LoVo (cell line): ENCODE results near the gene P2RY13.

Source experiments
- DNase-seq: peaks from one replicate; pipeline ENCODE4 v3.0.0-alpha.2; 2016; ENCODE audit warnings: low spot score

The P2RY13 gene

DNA sequence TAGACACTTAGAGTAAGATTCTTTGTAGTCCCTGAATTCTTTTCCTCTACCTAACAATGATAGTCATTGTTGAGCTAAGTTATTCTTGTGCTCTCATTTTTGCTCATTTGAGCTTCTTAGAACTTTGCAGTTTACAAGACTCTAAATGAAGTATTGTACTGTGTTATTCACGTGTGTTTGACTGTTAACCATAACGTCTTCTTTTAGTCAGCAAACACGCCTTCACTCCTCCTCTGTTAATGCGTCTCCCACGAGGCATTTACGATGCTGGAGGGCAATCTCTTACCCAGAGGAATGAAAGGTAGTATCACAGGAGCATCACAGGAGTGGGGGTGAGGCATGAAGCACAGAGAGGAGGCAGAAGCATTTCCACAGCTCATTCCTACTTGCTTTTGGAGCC is 36.2 kb downstream of the P2RY13 start:
- DNase-seq, result no peak

DNA sequence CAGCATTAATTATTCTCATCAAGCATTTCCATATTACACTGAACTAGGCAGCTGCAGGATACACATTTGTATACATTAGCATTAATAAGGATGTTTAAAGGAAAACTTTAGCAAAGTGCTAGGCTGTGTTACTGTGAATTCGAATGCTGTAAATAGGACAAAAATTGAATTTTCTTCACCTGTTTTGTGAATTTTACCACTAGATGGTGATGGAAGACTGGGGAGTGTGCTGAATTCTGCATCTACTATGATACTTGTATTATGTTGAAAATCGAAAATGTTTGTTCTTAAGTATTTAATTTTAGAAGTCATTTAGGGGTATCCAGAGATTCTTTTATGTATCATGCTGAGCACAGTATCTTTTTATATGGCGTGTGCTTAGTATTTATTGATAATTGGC is 38.7 kb downstream of the P2RY13 start:
- DNase-seq, result peak; percentile 16

DNA sequence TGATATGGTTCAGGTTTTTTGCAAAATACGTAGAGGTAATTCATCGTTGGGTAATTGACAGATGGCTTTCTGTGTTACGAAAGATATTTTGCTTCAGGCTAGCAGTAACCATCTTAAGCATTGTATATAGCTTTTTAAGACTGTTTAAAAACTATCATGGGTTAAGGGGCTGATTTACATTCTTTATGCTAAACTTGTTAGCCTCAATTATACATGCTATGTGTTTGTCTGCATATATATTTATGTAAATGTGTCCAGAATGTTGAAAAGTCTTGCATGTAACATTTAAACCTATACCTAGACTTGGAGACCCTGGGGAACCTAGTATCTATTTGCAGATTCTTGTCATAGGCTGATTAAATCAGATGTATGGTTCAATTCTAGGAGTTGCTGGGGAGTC is 39.9 kb downstream of the P2RY13 start:
- no peak for DNase-seq

DNA sequence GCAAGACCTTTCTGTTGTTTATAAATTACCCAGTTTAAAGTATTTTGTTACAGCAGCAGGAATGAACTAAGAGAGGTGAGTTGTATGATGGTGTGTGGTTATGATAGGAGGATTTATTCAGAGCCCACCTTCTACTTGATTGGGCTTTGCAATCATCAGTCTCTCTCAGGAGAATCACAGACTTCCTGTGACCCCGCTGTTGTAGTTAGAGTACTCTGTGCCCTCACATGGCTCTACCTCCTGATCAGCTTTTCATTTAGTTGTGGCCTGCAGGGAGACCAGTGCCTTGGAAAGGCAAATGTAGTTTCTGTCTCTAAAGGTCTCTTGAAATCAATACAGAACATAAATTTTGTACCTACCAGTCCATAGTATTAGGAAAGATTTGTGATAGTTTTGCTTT is 43.4 kb downstream of the P2RY13 start:
- no peak for DNase-seq

DNA sequence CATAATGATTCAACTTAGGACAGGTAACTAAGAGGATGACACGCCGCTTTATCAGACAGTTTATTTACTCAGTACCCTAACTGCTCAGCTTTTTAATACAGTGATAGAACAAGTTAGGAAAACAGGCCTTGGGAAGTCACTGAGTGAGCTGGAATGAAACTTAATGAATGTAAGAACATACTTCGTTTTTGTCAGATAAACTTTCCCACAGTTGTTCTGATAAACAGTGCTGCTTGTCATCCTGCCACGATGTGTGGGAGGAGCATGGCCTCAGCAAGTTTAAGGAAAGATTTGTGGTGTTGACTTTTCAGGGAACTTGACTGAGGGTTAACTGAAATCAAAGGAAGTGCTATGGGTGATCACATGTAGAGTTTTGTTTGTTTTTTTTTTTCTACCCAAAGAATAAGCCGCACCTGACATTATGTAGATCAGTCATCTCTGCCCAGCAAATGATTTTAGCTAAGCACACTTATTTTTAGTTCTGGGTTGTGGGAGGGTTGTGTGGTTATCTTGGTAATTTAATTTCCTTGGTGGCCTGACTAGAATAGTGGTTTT is 45.4 kb downstream of the P2RY13 start:
- DNase-seq, result no peak

DNA sequence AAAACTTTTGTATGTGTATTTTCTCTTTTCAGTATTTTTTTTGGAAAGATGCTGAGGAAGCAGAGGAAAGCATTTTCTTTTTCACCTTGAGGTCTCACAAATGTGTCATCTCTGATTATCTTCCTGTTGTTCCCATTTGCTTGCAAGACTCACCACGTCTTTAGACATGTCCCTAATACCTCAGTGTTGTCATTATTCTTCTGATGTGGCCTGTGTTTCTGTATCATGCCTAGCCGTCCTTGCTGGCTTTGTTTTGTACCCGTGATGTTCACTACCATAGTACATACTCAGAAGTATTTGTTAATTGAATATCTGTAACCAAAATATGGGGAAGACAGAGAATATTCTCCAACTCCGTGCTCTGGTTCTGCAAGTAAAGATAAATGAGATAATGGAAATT is 46.0 kb downstream of the P2RY13 start:
- no peak for DNase-seq

DNA sequence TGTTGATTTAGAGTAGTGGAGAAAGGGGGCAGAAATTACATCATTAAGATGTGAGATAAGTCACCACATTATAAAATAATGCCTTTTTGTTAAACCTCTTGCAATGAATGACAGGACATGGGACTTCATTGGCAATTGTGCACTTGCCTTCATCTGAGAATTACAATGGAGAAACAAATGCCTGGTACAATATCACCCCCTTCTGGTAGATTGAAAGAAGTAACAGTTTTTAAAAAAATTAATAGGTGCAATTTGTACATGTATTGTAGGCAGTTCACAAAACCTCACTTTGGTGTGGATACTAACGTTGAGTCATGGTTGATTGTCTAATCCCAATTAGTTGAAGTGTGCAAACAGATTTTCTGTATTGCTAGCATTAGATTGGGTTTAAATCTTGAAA is 46.4 kb downstream of the P2RY13 start:
- DNase-seq, result peak; percentile 59

DNA sequence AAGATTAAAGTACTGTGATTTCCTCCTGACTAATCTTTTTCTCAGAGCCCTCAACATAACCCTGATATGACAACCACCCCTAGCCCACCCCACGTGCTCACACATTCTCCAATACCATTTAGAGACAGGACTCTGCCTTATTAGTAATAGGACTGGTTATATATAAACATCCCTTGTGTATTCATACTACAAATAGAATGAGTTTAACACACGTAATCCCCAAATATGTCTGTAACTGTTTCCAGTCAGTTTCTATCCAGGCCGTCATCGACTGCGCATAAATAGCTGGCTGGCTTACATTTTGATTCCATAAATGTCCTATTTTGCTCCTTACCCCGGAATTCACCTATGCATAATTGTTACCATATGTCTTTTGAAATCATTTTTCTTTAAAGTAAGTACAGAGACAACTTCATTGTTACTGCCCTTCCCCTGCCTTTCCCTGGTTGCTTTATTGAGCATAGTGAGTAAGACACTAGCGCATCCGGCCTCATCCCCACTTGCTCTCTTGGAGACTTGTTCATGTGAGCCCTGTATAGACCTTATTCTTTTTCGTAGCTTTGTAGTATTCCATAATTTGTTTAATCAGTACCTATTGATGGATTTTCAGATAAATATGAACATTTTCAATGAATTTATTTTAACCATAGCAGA is 47.6 kb downstream of the P2RY13 start:
- no peak for DNase-seq

DNA sequence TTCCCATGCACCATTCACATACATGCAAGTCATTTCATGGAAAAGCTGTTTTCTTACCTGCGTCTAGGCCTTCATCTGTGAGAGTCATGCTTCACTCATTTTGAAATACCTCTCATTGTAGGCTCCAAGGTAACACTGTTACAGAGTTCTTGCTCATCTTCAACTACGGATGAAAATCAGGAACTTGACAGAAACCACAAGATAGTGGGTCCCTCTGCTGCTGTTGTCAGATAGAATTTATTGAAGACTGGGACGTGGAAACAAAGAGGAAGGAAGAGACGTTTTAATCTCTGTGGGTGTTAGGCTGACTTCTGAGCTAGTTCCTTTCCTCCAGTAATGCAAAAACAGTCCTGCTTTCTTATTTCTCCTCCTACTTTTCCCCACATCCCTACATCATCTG is 51.1 kb downstream of the P2RY13 start, which contains the start of gene P2RY14:
Gene P2RY14, minus strand, starts transcription at position 313 of the 400 bp plus-strand sequence. CDS start 64,226 bp downstream, outside the sequence.
- no peak for DNase-seq

DNA sequence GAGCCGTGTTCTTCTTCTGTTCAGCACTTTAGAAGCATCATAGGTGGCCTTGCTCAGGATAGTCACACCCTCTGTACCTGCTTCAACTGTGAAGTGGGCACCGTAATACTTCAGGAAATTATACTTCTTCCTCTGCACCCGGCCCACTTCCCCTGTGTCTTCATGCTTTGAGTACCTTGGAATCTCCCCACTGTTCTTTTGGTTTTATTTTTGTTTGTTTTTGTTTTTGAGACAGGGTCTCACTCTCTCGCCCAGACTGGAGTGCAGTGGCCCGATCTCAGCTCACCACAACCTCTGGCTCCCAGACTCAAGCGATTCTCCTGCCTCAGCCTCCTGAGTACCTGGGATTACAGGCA is 52.7 kb downstream of the P2RY13 start:
- DNase-seq, result no peak
